Stimulated activated CD4-positive, alpha-beta T cell treated with anti-CD3 and anti-CD28 coated beads, Interleukin-1b, Interleukin-23, amount 100 ng/mL, for 24 hours (primary cell): ENCODE measurements around the gene DLX1.
"Not testable (repeated sequence)": the region's sequence is repeated elsewhere in the genome, so short reads cannot be mapped to it uniquely, and the experiment has no call there.

Experiments
- DNase-seq, 4 experiments: peaks; one replicate each; pipeline ENCODE4 v3.0.0-alpha.2; 2020; ENCODE audit warnings: low read depth in 4 of 4, low spot score in 1 of 4

Gene DLX1

DNA sequence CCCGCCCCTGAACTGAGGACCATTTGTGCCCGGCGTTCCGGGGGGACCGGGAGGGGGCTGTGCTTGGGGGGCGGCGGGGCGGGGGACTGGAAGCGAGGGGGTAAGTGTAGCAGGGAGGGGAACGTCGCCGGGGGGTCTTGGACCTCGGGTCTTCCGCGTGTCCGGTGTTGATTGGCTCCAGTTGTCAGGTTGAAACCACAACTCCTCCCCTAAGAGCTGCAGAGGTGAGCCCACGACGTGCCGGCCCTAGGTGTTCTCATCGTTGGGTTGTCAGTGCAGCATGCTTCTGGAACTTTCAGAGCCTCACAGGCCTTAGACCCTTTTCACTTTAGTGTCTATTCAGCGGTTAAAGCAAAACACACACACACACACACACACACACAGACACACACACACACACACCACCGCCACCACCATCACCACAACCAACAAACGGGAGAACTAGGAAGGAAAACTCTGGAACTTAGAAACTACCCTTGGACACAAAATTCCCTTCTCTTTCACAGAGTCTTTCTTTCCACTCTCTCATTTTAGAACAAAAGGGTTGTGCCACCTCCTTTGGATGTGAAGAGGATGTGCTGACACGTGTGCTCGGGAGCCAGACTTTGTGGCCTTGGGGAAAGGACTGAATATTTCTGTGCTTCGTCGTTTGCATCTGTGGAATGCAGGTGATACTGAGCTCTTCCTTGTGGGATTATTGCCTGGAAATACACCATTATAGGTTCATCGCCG, 24.1 kb downstream of the DLX1 start:
- DNase-seq = no peak

- DNase-seq = no peak
Measured at GRCh38 chr2:172109988-172110811, 24.9 kb downstream of the DLX1 start.

DNA sequence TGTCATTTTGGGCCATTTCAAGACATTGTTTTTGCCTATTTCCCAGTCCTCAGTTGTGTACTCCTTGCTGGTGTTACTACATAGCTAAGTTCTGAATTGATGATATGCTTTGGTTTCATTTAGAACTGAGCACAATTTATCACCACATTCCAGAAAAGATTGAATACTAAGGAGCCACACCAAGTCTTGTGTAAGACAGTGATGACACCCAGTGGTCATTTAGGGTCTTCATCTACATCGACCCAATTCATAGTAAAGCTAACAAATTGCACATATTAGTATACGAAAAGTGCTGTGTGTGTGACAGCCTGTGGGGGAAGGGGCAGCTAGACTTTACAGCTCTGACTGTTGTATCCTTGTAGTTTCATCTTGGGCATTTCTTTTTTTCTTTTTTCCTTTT, 28.3 kb downstream of the DLX1 start:
- DNase-seq = no peak

DNA sequence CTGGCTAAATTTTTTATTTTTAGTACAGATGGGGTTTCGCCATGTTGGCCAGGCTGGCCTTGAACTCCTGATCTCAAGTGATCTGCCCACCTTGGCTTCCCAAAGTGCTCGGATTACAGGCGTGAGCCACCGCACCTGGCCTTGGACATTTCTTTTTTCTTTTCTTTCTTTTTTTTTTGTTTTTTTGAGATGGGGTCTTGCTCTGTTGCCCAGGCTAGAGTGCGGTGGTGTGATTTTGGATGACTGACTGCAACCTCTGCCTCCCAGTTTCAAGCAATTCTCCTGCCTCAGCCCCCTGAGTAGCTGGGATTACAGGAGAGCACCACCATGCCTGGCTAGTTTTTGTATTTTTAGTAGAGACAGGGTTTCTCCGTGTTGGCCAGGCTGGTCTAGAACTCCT, 28.9 kb downstream of the DLX1 start:
- DNase-seq = not testable (repeated sequence)

GRCh38 chr2:172114579-172114978, 29.3 kb downstream of the DLX1 start:
- DNase-seq = no peak

DNA sequence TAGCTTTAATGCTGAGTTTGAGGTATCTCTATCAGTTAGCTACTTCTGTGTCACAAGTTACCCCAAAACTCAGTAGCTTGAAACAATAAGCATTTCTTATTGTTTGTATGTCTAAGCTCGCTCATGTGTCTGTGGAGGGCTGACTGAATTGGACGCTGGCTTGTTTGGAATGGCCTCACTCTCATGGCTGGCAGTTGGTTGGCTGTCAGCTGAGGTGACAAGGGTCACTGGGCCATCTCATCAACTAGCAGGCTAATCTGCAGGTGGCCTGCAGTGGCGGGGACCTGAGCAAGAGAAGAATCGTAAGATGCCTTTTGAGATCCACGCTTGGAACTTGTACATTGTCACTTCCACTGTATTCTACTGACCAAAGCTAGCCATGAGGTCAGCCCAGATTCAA, 30.8 kb downstream of the DLX1 start:
- no peak for DNase-seq

DNA sequence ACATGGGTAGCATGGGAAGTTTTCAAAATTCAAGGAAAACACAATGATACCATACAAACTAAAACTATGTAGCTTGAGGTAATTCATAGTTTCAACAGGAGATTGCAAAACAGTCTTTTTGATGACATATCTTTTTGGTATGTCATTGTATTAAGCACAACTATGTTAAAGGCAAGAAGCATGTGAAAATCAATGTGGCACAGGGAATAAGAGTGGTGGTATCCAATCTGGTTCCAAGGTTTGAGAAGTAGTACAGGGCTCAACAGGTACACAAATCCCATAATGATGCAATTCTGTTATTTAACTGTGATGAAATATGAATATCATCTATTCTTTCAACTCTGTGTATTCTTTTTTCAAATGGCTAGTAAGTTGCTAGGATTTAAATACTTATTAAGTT, 33.8 kb downstream of the DLX1 start:
- DNase-seq = no peak

DNA sequence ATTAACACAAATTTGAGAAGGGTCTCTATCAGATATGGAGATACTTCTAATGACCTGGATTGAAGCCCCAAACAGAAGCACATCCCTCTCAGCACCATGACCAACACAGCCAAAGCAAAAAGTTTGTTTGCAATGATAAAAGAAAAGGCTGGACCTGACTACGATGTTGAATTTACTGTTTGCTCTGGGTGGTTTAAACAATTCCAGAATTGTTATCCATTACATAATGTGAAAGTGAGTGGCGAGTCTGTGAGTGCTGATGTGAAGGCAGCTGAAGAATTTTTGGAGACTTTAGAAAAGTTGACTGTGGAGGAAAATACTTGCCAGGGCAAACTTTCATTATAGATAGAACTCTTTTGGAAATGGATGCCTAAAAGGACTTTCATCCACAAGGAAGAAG, 34.8 kb downstream of the DLX1 start:
- no peak for DNase-seq

GRCh38 chr2:172128484-172128883, 43.2 kb downstream of the DLX1 start:
- DNase-seq = no peak

- no peak for DNase-seq
Measured at GRCh38 chr2:172129404-172129803, 44.1 kb downstream of the DLX1 start.

GRCh38 chr2:172131713-172132555, 46.6 kb downstream of the DLX1 start:
- no peak for DNase-seq

- DNase-seq = no peak
Measured at GRCh38 chr2:172134270-172134669, 49.0 kb downstream of the DLX1 start.

- DNase-seq = no peak
Measured at GRCh38 chr2:172135446-172135845, 50.1 kb downstream of the DLX1 start.

GRCh38 chr2:172137109-172137508, 51.8 kb downstream of the DLX1 start:
- DNase-seq = no peak

DNA sequence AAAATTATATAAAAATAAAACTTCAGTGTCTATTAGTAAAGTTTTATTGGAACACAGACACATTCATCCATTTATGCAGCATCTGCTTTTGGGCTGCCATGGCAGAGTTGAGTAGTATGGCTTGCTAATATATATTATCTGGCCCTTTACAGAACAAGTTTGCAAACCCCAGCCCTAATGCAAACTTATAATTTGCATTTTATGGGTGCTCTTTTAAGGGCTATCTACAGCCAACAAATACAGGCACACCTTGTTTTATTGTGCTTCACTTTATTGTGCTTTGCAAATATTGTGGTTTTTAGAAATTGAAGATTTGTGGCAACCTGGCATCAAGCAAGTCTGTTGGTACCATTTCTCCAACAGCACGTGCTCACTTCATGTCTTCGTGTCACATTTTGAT, 52.6 kb downstream of the DLX1 start:
- DNase-seq = no peak

GRCh38 chr2:172138727-172139126, 53.4 kb downstream of the DLX1 start:
- DNase-seq = not testable (repeated sequence)
